Spinal cord (tissue), 10 donors: Measurements from ENCODE around the gene SMARCD1. TPM values are rescaled to one million over a fixed set of nuclear protein-coding genes. Genes with fewer than 3 reads are reported as not detected.

ENCODE experiments used
- DNase-seq, 6 donors: peaks; one replicate each; pipeline versions ENCODE4 v3.0.0 to v3.0.0-alpha.2; 2013 to 2015; ENCODE audit warnings: low spot score in 6 of 6, low read depth in 4 of 6
- H3K27ac ChIP-seq: one replicate; pipeline ENCODE4 v1.5.1; 2013; ENCODE audit warnings: low read depth, low read length, control low read depth
- H3K27me3 ChIP-seq: one replicate; pipeline ENCODE4 v1.6.1; 2013; ENCODE audit warnings: low read length; ENCODE audit not compliant: control insufficient read depth, insufficient read depth
- H3K36me3 ChIP-seq: one replicate; pipeline ENCODE4 v1.6.1; 2013; ENCODE audit warnings: low read length; ENCODE audit not compliant: control insufficient read depth, insufficient read depth
- H3K4me1 ChIP-seq: one replicate; pipeline ENCODE4 v1.6.1; 2013; ENCODE audit warnings: low read length; ENCODE audit not compliant: control insufficient read depth, insufficient read depth
- H3K4me3 ChIP-seq: one replicate; pipeline ENCODE4 v1.5.1; 2013; ENCODE audit warnings: low read depth, low read length, control low read depth
- H3K9me3 ChIP-seq: one replicate; pipeline ENCODE4 v1.6.1; 2013; ENCODE audit warnings: low read length; ENCODE audit not compliant: control insufficient read depth, insufficient read depth
- WGBS: methylation state at CpG from one replicate; pipeline ENCODE4 v1.1.5; 2013; ENCODE audit warnings: missing lambda C conversion rate; ENCODE audit not compliant: insufficient coverage; 5-methylcytosine and 5-hydroxymethylcytosine counted together
- long read RNA-seq, 4 donors: transcript quantifications; one replicate each; lab custom pipeline, GENCODE V29; 2026
- polyA plus RNA-seq, 2 donors: library from polyadenylated mRNA; unstranded; fragments of 120-200 nt; gene quantifications; one replicate each; pipeline ENCODE4 v1.2.1, GENCODE V29; 2013; ENCODE audit not compliant: insufficient read length in 2 of 2
- total RNA-seq, 2 donors: library from RNA; depleted of rRNA in 1 of 2; stranded (reverse); fragments of 120-200 nt in 1 of 2; fragments of >200 nt in 1 of 2; gene quantifications; one replicate each; pipeline versions ENCODE4 v1.2.3 to v1.2.4, GENCODE V29; 2013 to 2014
- donor health status: healthy.

SMARCD1 gene
- total RNA-seq: 10 to 100 TPM; 34.7 to 52.3 TPM
- polyA plus RNA-seq: 100 to 1,000 TPM; 126 to 133 TPM
- long read RNA-seq, donor 1, transcript SMARCD1-202 (13 exons, 3,658 nt): major isoform, 11 of 24 reads
- long read RNA-seq, donor 1, partial matches to known transcripts: 7 of 24 reads
- long read RNA-seq, donor 1, other reads (novel, unspliced or antisense): 0 of 24 reads
- long read RNA-seq, donor 2, partial matches to known transcripts: 0 of 4 reads
- long read RNA-seq, donor 2, other reads (novel, unspliced or antisense): 0 of 4 reads
- long read RNA-seq, donor 3, partial matches to known transcripts: 9 of 12 reads
- long read RNA-seq, donor 3, other reads (novel, unspliced or antisense): 0 of 12 reads
- long read RNA-seq, donor 4, partial matches to known transcripts: 14 of 25 reads
- long read RNA-seq, donor 4, other reads (novel, unspliced or antisense): 0 of 25 reads

- H3K4me1 ChIP-seq: peaks cover 11% of the 10 kb centered on the region
- peak; percentile 77 to 99 (median 90) for DNase-seq
- peaks cover 60% of the 10 kb centered on the region for H3K36me3 ChIP-seq
- H3K4me3 ChIP-seq: peak within 1 kb of the TSS; percentile 84
- H3K9me3 ChIP-seq: no peaks in the 10 kb centered on the region
- peak within 1 kb of the TSS; percentile 92 for H3K27ac ChIP-seq
- H3K27me3 ChIP-seq: no peaks in the 10 kb centered on the region
- WGBS: under 1% methylated on average over 67 of the region's 69 CpGs
Measured at GRCh38 chr12:50084775-50085614, at the start of gene SMARCD1. Gene SMARCD1, plus strand, starts transcription at chr12:50085342. Its CDS starts 28 bp downstream, at chr12:50085370.

- Histone ChIP-seq H3K27me3 (no peaks in the 10 kb centered on the region), H3K4me3 (no peak overlapping the region)
- WGBS: no CpG with 5 or more reads among the region's 4 CpGs
Measured at GRCh38 chr12:50038336-50038735, 46.8 kb upstream of the SMARCD1 start.

GRCh38 chr12:50039151-50039835 is 45.8 kb upstream of the SMARCD1 start:
- H3K4me1 ChIP-seq: peaks cover 20% of the 10 kb centered on the region
- peak in 2 of 6 donors; percentile 79 to 88 for DNase-seq
- no peak overlapping the region for H3K27ac ChIP-seq
- WGBS: 49% methylated on average over 5 of the region's 9 CpGs
- H3K36me3 ChIP-seq: no peaks in the 10 kb centered on the region
- no peaks in the 10 kb centered on the region for H3K9me3 ChIP-seq
- no peaks in the 10 kb centered on the region for H3K27me3 ChIP-seq
- H3K4me3 ChIP-seq: no peak overlapping the region

More at GRCh38 chr12:50038336-50038735, 46.8 kb upstream of the SMARCD1 start:
- Histone ChIP-seq H3K27ac (no peak overlapping the region), H3K36me3 (no peaks in the 10 kb centered on the region), H3K4me1 (peaks cover 23% of the 10 kb centered on the region), H3K9me3 (no peaks in the 10 kb centered on the region)
- no peak for DNase-seq

- 67% methylated on average over 4 of the region's 4 CpGs for WGBS
- H3K27ac ChIP-seq: no peak overlapping the region
- no peak overlapping the region for H3K4me3 ChIP-seq
Measured at GRCh38 chr12:50040657-50041056, 44.5 kb upstream of the SMARCD1 start.

GRCh38 chr12:50041062-50041860 is 43.9 kb upstream of the SMARCD1 start:
- WGBS: 66% methylated on average over 7 of the region's 15 CpGs
- Histone ChIP-seq H3K9me3 (no peaks in the 10 kb centered on the region), H3K4me1 (peaks cover 20% of the 10 kb centered on the region), H3K27ac (no peak overlapping the region), H3K4me3 (no peak overlapping the region), H3K27me3 (no peaks in the 10 kb centered on the region), H3K36me3 (no peaks in the 10 kb centered on the region)
- DNase-seq: peak in 1 of 6 donors; percentile 53

More at GRCh38 chr12:50040657-50041056, 44.5 kb upstream of the SMARCD1 start:
- H3K9me3 ChIP-seq: no peaks in the 10 kb centered on the region
- peaks cover 20% of the 10 kb centered on the region for H3K4me1 ChIP-seq
- DNase-seq: no peak
- no peaks in the 10 kb centered on the region for H3K36me3 ChIP-seq
- H3K27me3 ChIP-seq: no peaks in the 10 kb centered on the region

DNA sequence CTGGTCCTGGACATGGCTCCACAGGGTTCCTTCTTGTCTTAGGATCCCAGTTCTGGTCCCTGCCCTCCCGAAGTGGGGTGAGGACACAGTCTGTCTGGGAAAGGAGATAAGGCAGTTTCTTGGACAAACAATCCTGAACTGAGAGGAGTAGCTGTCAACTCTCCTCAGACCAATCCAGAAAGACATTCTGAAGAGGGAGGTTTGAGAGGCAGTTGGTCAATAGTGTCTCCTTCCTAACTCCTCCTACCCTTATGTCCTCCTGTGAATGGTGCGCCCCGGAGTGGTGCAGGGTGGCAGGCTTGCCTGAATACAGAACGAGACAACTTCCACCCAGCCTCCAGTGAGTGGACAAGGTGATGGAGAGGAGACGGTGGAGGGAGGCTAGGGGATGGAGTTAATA is 43.2 kb upstream of the SMARCD1 start:
- Histone ChIP-seq H3K27me3 (no peaks in the 10 kb centered on the region), H3K4me3 (no peak overlapping the region), H3K4me1 (peaks cover 20% of the 10 kb centered on the region), H3K27ac (no peak overlapping the region), H3K36me3 (no peaks in the 10 kb centered on the region), H3K9me3 (no peaks in the 10 kb centered on the region)
- WGBS: 83% methylated on average over 1 of the region's 5 CpGs
- DNase-seq: no peak

- no peak for DNase-seq
- H3K4me3 ChIP-seq: no peak overlapping the region
- no peak overlapping the region for H3K27ac ChIP-seq
- H3K4me1 ChIP-seq: peaks cover 20% of the 10 kb centered on the region
- no peaks in the 10 kb centered on the region for H3K9me3 ChIP-seq
- H3K27me3 ChIP-seq: no peaks in the 10 kb centered on the region
- no peaks in the 10 kb centered on the region for H3K36me3 ChIP-seq
- 98% methylated on average over 5 of the region's 6 CpGs for WGBS
Measured at GRCh38 chr12:50042693-50043092, 42.4 kb upstream of the SMARCD1 start.

- 86% methylated on average over 1 of the region's 2 CpGs for WGBS
- Histone ChIP-seq H3K27me3 (no peaks in the 10 kb centered on the region), H3K36me3 (no peaks in the 10 kb centered on the region), H3K4me3 (no peak overlapping the region), H3K4me1 (peaks cover 20% of the 10 kb centered on the region), H3K27ac (no peak overlapping the region), H3K9me3 (no peaks in the 10 kb centered on the region)
- DNase-seq: no peak
Measured at GRCh38 chr12:50043308-50043707, 41.8 kb upstream of the SMARCD1 start.
